Astrocyte (in vitro differentiated cells and primary cell): ENCODE data around the gene OXCT1. TPM values are rescaled to one million over a fixed set of nuclear protein-coding genes. Genes with fewer than 3 reads are reported as not detected.

Experiments
- DNase-seq: peaks from one replicate; pipeline ENCODE4 v3.0.0-alpha.2; 2010; ENCODE audit warnings: low read depth
- FAIRE-seq: peaks from 2 replicates; lab custom pipeline; 2011; peaks lifted over from hg19 to GRCh38; lab: Jason Lieb, UNC
- H2AFZ ChIP-seq: 2 replicates; pipeline ENCODE4 v1.6.0; 2012; ENCODE audit warnings: low read depth, low read length, inconsistent platforms
- H3K27ac ChIP-seq: 2 replicates; pipeline ENCODE4 v1.5.1; 2011; ENCODE audit warnings: low read depth, low read length, inconsistent platforms
- H3K27me3 ChIP-seq: 2 replicates; pipeline ENCODE4 v1.6.0; 2011; ENCODE audit warnings: low read length, inconsistent platforms; ENCODE audit not compliant: insufficient read depth
- H3K36me3 ChIP-seq: 2 replicates; pipeline ENCODE4 v1.5.1; 2011; ENCODE audit warnings: low read length, inconsistent platforms; ENCODE audit not compliant: insufficient read depth
- H3K4me1 ChIP-seq: 2 replicates; pipeline ENCODE4 v1.5.1; 2011; ENCODE audit warnings: low read length, inconsistent platforms; ENCODE audit not compliant: insufficient read depth
- H3K4me2 ChIP-seq: 2 replicates; pipeline ENCODE4 v1.6.0; 2012; ENCODE audit warnings: low read length, inconsistent platforms
- H3K4me3 ChIP-seq: 2 replicates; pipeline ENCODE4 v1.5.1; 2011; ENCODE audit warnings: low read depth, mild to moderate bottlenecking, low read length, inconsistent platforms; ENCODE audit not compliant: insufficient read depth
- H3K79me2 ChIP-seq: 2 replicates; pipeline ENCODE4 v1.6.0; 2012; ENCODE audit warnings: mild to moderate bottlenecking, low read length, inconsistent platforms; ENCODE audit not compliant: insufficient read depth
- H3K9ac ChIP-seq: 2 replicates; pipeline ENCODE4 v1.6.0; 2012; ENCODE audit warnings: mild to moderate bottlenecking, low read length, inconsistent platforms
- H3K9me3 ChIP-seq: 2 replicates; pipeline ENCODE4 v1.5.1; 2012; ENCODE audit warnings: low read depth, mild to moderate bottlenecking, low read length, inconsistent platforms; ENCODE audit not compliant: insufficient read depth
- H4K20me1 ChIP-seq: 2 replicates; pipeline ENCODE4 v1.6.0; 2012; ENCODE audit warnings: low read length, inconsistent platforms; ENCODE audit not compliant: insufficient read depth
- H3K27ac Mint-ChIP-seq: one replicate; pipeline ENCODE4 v1.8.0; 2021; ENCODE audit warnings: mild to moderate bottlenecking, mixed read lengths; ENCODE audit not compliant: unreplicated experiment
- H3K27me3 Mint-ChIP-seq: one replicate; pipeline ENCODE4 v1.8.0; 2021; ENCODE audit warnings: low read depth, mixed read lengths; ENCODE audit not compliant: unreplicated experiment
- H3K36me3 Mint-ChIP-seq: one replicate; pipeline ENCODE4 v1.8.0; 2021; ENCODE audit warnings: low read depth, mixed read lengths; ENCODE audit not compliant: unreplicated experiment
- H3K4me1 Mint-ChIP-seq: one replicate; pipeline ENCODE4 v1.8.0; 2021; ENCODE audit warnings: low read depth, mixed read lengths; ENCODE audit not compliant: unreplicated experiment
- H3K4me3 Mint-ChIP-seq: one replicate; pipeline ENCODE4 v1.8.0; 2021; ENCODE audit warnings: mild to moderate bottlenecking, moderate library complexity, mixed read lengths; ENCODE audit not compliant: unreplicated experiment
- H3K9me3 Mint-ChIP-seq: one replicate; pipeline ENCODE4 v1.8.0; 2021; ENCODE audit warnings: mild to moderate bottlenecking, mixed read lengths; ENCODE audit not compliant: unreplicated experiment
- CTCF ChIP-seq: IDR thresholded peaks from 2 replicates; pipeline ENCODE4 v1.5.1; 2011; ENCODE audit warnings: low read depth, mild to moderate bottlenecking, inconsistent platforms, low read length, moderate library complexity; ENCODE audit not compliant: insufficient read depth
- EZH2 ChIP-seq: IDR thresholded peaks from 2 replicates; pipeline ENCODE4 v1.6.1; 2012; ENCODE audit warnings: mild to moderate bottlenecking, low read length, inconsistent platforms; ENCODE audit not compliant: insufficient read depth
- total RNA-seq: library from RNA; stranded (reverse); gene quantifications from 2 replicates; pipeline ENCODE4 v1.2.1, GENCODE V29; 2021

The OXCT1 gene
- total RNA-seq, 1 donor from 2014 or later: 24.9 TPM

DNA sequence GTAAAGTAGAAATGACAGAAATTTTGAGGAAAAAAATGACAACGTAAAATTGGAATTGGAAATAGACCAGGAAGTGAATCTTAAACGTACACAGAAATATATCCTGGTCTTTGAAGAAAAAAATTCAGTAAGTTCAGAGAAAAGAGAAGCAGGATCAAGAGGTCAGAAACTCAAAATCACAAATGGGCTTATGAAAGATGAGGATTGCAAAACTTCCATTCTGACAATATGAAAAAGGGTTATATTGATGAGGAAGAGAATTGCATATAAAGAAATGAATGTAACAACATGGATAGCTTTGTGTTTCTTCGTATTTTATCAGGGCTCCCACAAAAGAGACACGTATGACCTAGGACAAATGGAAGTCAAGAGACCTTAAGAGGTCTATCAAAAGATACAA is 58.1 kb downstream of the OXCT1 start:
- TF ChIP-seq EZH2 (no peak), CTCF (no peak)
- no peaks in the 10 kb centered on the region for H3K9me3 ChIP-seq
- Mint-ChIP-seq H3K9me3 (no peaks in the 10 kb centered on the region), H3K4me3 (no peak overlapping the region), H3K36me3 (no peaks in the 10 kb centered on the region), H3K4me1 (peaks cover 13% of the 10 kb centered on the region), H3K27ac (no peak overlapping the region), H3K27me3 (no peaks in the 10 kb centered on the region)
- H3K36me3 ChIP-seq: no peaks in the 10 kb centered on the region
- no peaks in the 10 kb centered on the region for H3K79me2 ChIP-seq
- H3K4me1 ChIP-seq: no peaks in the 10 kb centered on the region
- H3K27me3 ChIP-seq: no peaks in the 10 kb centered on the region
- H3K4me2 ChIP-seq: no peak overlapping the region
- H3K27ac ChIP-seq: no peak overlapping the region
- FAIRE-seq (no peak), DNase-seq (no peak)
- H2AFZ ChIP-seq: no peak overlapping the region
- H3K4me3 ChIP-seq: no peak overlapping the region
- H3K9ac ChIP-seq: no peak overlapping the region
- H4K20me1 ChIP-seq: no peaks in the 10 kb centered on the region

- no peak for FAIRE-seq
- Histone ChIP-seq H3K4me1 (no peaks in the 10 kb centered on the region), H3K79me2 (no peaks in the 10 kb centered on the region), H3K27me3 (no peaks in the 10 kb centered on the region), H3K9me3 (no peaks in the 10 kb centered on the region), H3K4me2 (no peak overlapping the region), H2AFZ (no peak overlapping the region), H3K27ac (no peak overlapping the region), H3K9ac (no peak overlapping the region), H3K36me3 (no peaks in the 10 kb centered on the region), H3K4me3 (no peak overlapping the region), H4K20me1 (no peaks in the 10 kb centered on the region)
- H3K4me1 Mint-ChIP-seq: peaks cover 8% of the 10 kb centered on the region
- TF ChIP-seq CTCF (no peak), EZH2 (no peak)
- no peaks in the 10 kb centered on the region for H3K27me3 Mint-ChIP-seq
- H3K4me3 Mint-ChIP-seq: no peak overlapping the region
- no peaks in the 10 kb centered on the region for H3K36me3 Mint-ChIP-seq
- no peak overlapping the region for H3K27ac Mint-ChIP-seq
- no peaks in the 10 kb centered on the region for H3K9me3 Mint-ChIP-seq
- no peak for DNase-seq
Observed at GRCh38 chr5:41809128-41809527, 61.1 kb downstream of the OXCT1 start.

GRCh38 chr5:41808294-41808693 is 61.9 kb downstream of the OXCT1 start:
- Mint-ChIP-seq H3K27ac (no peak overlapping the region), H3K27me3 (no peaks in the 10 kb centered on the region), H3K4me1 (peaks cover 8% of the 10 kb centered on the region), H3K9me3 (no peaks in the 10 kb centered on the region), H3K4me3 (no peak overlapping the region), H3K36me3 (no peaks in the 10 kb centered on the region)
- Histone ChIP-seq H3K9me3 (no peaks in the 10 kb centered on the region), H3K27ac (no peak overlapping the region), H3K4me3 (no peak overlapping the region), H3K27me3 (no peaks in the 10 kb centered on the region), H3K79me2 (no peaks in the 10 kb centered on the region), H4K20me1 (no peaks in the 10 kb centered on the region), H3K36me3 (no peaks in the 10 kb centered on the region), H2AFZ (no peak overlapping the region), H3K4me2 (no peak overlapping the region), H3K4me1 (no peaks in the 10 kb centered on the region), H3K9ac (no peak overlapping the region)
- no peak for FAIRE-seq
- no peak for DNase-seq
- TF ChIP-seq CTCF (no peak), EZH2 (no peak)
